ENCODE results near the gene LENG1. TPM values are rescaled to one million over a fixed set of nuclear protein-coding genes. Genes with fewer than 3 reads are reported as not detected.

The LENG1 gene
- total and polyA plus RNA-seq, 7 donors = 7.8 to 11.5 (median 8.6) TPM

DNA sequence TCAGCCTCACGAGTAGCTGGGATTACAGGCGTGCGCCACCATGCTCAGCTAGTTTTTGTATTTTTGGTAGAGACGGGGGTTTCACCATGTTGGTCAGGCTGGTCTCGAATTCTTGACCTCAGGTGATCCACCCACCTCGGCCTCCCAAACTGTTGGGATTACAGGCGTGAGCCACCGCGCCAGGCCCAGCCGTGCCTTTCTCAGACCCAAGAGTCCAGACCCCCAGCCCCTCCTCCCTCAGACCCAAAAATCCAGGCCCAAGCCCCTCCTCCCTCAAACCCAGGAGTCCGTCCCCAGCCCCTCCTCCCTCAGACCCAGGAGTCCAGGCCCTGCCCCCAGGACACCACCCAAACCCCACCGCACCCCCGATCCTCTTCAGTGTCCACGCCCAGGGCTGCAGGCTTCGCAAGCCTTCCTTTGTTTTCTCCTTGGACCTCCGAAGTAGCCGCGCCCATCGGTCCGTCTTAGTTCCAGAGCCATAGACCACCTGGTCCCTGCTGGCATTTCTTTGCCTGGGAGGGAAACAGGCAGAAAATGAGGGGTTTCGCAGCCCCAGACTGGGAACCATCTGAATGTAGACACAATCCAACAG lies 9.7 kb upstream of the LENG1 start:
- intact Hi-C loops (cut with DNase I) = loop anchor here (2.0 kb wide), 1 partner anchor 20 kb away; the partner anchor contains the start of gene MBOAT7
- no peak overlapping the region for H3K27ac ChIP-seq
- no peak overlapping the region for H3K4me3 ChIP-seq
- no peaks in the 10 kb centered on the region for H3K36me3 ChIP-seq
- TF ChIP-seq, protein P1, sequence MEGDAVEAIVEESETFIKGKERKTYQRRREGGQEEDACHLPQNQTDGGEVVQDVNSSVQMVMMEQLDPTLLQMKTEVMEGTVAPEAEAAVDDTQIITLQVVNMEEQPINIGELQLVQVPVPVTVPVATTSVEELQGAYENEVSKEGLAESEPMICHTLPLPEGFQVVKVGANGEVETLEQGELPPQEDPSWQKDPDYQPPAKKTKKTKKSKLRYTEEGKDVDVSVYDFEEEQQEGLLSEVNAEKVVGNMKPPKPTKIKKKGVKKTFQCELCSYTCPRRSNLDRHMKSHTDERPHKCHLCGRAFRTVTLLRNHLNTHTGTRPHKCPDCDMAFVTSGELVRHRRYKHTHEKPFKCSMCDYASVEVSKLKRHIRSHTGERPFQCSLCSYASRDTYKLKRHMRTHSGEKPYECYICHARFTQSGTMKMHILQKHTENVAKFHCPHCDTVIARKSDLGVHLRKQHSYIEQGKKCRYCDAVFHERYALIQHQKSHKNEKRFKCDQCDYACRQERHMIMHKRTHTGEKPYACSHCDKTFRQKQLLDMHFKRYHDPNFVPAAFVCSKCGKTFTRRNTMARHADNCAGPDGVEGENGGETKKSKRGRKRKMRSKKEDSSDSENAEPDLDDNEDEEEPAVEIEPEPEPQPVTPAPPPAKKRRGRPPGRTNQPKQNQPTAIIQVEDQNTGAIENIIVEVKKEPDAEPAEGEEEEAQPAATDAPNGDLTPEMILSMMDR (IDR thresholded peaks at IDR 0.05) = no peak
- TF ChIP-seq POLR2AphosphoS5 (IDR thresholded peaks at IDR 0.05) (no peak), EP300 (IDR thresholded peaks at IDR 0.05) (no peak), POLR2A (IDR thresholded peaks at IDR 0.05) (no peak)
- DNase-seq = no peak
- H3K9me3 ChIP-seq = no peaks in the 10 kb centered on the region
- peaks cover 10 to 55% (median 39%) of the 10 kb centered on the region in 3 donors for H3K27me3 ChIP-seq
- WGBS, 2 donors = 88 to 89% methylated on average over 21 of the region's 21 CpGs
- H3K4me1 ChIP-seq = peaks cover 0 to 12% (median 8%) of the 10 kb centered on the region in 4 donors

DNA sequence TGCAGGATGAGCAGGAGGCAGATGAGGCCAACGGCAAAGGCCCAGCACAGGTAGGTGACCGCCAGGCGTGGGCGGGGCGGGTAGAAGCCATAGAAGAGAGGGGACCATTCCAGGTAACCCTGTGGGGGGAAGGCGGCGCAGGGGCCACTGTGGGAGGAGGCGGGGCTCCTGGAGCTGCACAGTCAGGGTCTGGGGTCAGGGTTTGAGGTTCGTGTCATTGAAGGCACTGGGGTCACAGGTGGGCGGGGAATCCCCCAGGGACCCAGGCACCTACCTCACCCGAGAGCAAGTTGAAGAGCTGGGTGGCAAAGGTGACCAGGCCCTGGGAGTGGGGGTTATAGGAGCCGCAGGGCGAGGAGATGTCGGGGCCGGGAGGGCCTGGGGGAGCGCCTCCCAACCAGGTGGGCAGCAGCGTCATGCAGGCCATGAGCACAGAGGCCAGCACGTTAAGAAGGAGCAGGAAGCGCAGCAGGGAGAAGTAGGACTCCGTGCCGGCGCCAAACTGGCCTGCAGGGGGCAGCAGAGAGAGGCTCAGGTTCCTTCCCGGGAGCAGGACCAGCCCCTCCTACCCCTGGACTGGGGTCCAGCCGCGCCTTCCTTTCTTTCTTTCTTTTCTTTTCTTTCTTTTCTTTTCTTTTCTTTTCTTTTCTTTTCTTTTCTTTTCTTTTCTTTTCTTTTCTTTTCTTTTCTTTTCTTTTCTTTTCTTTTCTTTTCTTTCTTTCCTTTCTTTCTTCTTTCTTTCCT lies 8.8 kb upstream of the LENG1 start:
- peak; percentile 94 for DNase-seq
- H3K4me3 ChIP-seq = no peak overlapping the region
- intact Hi-C loops (cut with DNase I) = loop anchor here (1.0 to 2.0 kb wide), 2 partner anchors 20 to 63 kb away; partner anchors contain the start of gene MBOAT7
- no peak overlapping the region for H3K27ac ChIP-seq
- H3K9me3 ChIP-seq = no peaks in the 10 kb centered on the region
- WGBS, 2 donors = 27 to 30% methylated on average over 25 of the region's 25 CpGs
- peaks cover 0 to 14% (median 10%) of the 10 kb centered on the region in 4 donors for H3K4me1 ChIP-seq
- peak in 1 of 4 donors; percentile 21 for TF ChIP-seq POLR2AphosphoS5 (IDR thresholded peaks at IDR 0.05)
- no peak for TF ChIP-seq POLR2A (IDR thresholded peaks at IDR 0.05)
- TF ChIP-seq, protein P1 (IDR thresholded peaks at IDR 0.05) = peak; percentile 48 to 94 (median 86)
- no peak for TF ChIP-seq EP300 (IDR thresholded peaks at IDR 0.05)
- peaks cover 9 to 50% (median 33%) of the 10 kb centered on the region in 3 donors for H3K27me3 ChIP-seq
- no peaks in the 10 kb centered on the region for H3K36me3 ChIP-seq

DNA sequence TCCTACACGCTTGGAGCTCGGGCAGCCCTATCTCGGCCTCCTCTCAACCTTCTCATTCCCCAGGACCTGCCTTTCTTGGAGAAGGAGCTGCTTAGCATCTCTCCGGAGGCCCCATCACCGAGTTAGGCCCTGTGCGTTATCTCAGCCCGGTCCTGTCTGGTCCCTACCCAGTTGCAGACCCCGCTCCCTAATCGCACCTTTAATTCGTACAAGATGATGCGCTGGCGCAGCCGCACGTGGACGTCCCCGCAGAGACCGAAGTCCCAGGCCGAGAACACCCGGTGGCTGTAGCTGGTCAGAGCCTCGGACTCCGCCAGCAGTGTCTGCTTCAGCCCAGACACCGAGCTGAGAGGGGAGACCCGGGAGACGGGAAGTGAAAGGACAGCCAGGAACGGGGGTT lies 5.7 kb upstream of the LENG1 start:
- H3K4me3 ChIP-seq = no peak overlapping the region
- H3K9me3 ChIP-seq = no peaks in the 10 kb centered on the region
- no peak overlapping the region for H3K27ac ChIP-seq
- no peaks in the 10 kb centered on the region for H3K36me3 ChIP-seq
- no peak for DNase-seq
- H3K4me1 ChIP-seq = peaks cover 0 to 42% (median 40%) of the 10 kb centered on the region in 4 donors
- WGBS, 2 donors = 88 to 93% methylated on average over 25 of the region's 25 CpGs
- intact Hi-C loops (cut with DNase I) = no loop called here
- no peak for TF ChIP-seq POLR2A (IDR thresholded peaks at IDR 0.05)
- no peak for TF ChIP-seq POLR2AphosphoS5 (IDR thresholded peaks at IDR 0.05)
- no peak for TF ChIP-seq EP300 (IDR thresholded peaks at IDR 0.05)
- TF ChIP-seq, protein P1 (IDR thresholded peaks at IDR 0.05) = no peak
- H3K27me3 ChIP-seq = peaks cover 4 to 39% (median 25%) of the 10 kb centered on the region in 3 donors

DNA sequence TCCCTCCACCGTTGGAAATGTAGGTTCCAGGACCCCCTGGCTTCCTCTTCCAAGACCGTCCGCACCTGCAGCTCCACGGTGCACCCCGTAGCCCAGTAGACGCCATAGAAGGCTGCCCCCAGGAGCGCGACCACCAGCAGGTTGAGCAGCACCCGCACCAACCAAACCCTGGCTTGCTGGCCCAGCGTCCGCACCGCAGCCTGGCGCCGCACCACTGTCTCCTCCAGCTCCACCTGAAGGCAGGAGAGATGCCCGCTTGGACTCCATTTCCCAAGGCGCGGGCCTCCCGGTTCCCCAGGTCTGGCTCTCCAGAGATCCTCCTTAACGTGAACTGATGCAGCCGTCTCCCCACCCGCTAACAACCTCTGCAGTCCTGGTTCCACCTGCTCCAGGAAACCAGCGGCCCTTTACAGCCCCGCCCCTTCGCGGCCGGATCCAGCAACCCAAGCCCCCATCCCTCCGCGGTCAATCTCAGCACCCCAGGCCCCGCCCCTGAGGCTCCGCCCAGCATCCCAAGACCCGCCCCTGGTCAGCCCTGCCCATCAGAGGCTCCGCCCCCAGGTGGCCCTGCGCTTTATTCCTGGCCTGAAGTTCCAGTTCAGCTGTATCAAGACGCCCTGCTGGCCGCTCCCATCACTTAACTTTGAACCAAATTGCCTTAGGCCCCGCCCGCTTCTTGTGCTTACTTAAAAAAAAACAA lies 5.0 kb upstream of the LENG1 start:
- WGBS, 2 donors = 11 to 16% methylated on average over 37 of the region's 37 CpGs
- intact Hi-C loops (cut with DNase I) = loop anchor here (5.0 kb wide), 1 partner anchor 38 kb away; the partner anchor contains the start of gene RPS9
- H3K9me3 ChIP-seq = no peaks in the 10 kb centered on the region

More for the DNA sequence above, 5.0 kb upstream of the LENG1 start:
- DNase-seq = peak; percentile 85
- no peak for TF ChIP-seq POLR2A (IDR thresholded peaks at IDR 0.05)
- TF ChIP-seq POLR2AphosphoS5 (IDR thresholded peaks at IDR 0.05) = no peak
- TF ChIP-seq EP300 (IDR thresholded peaks at IDR 0.05) = no peak
- TF ChIP-seq, protein P1 (IDR thresholded peaks at IDR 0.05) = no peak
- Histone ChIP-seq H3K27me3 (peaks cover 4 to 39% (median 25%) of the 10 kb centered on the region in 3 donors), H3K4me1 (peaks cover 0 to 44% (median 42%) of the 10 kb centered on the region in 4 donors), H3K4me3 (no peak overlapping the region), H3K27ac (no peak overlapping the region), H3K36me3 (no peaks in the 10 kb centered on the region)
